Progenitor cell of endocrine pancreas (in vitro differentiated cells): ENCODE measurements around the gene SPATA13. TPM values are rescaled to one million over a fixed set of nuclear protein-coding genes. Genes with fewer than 3 reads are reported as not detected.
"Not testable (repeated sequence)": the region's sequence is repeated elsewhere in the genome, so short reads cannot be mapped to it uniquely, and the experiment has no call there.

Source experiments
- DNase-seq: peaks from one replicate; pipeline ENCODE4 v3.0.0; 2021; ENCODE audit warnings: low spot score; ENCODE audit not compliant: unreplicated experiment
- H3K27ac Mint-ChIP-seq: 2 replicates; pipeline ENCODE4 v1.8.0; 2021; ENCODE audit warnings: mild to moderate bottlenecking, moderate library complexity, mixed read lengths
- H3K27me3 Mint-ChIP-seq: 2 replicates; pipeline ENCODE4 v1.8.0; 2021; ENCODE audit warnings: mixed read lengths
- H3K36me3 Mint-ChIP-seq: 2 replicates; pipeline ENCODE4 v1.8.0; 2022; ENCODE audit warnings: mixed read lengths; ENCODE audit not compliant: insufficient read depth
- H3K4me1 Mint-ChIP-seq: 2 replicates; pipeline ENCODE4 v1.8.0; 2021; ENCODE audit warnings: low read depth, mixed read lengths
- H3K4me3 Mint-ChIP-seq: 2 replicates; pipeline ENCODE4 v1.8.0; 2021; ENCODE audit warnings: low read depth, mild to moderate bottlenecking, moderate library complexity, mixed read lengths
- H3K9me3 Mint-ChIP-seq: 2 replicates; pipeline ENCODE4 v1.8.0; 2021; ENCODE audit warnings: low read depth, mixed read lengths
- CTCF ChIP-seq: fragments of 200-600 bp; sonication (generic); IDR thresholded peaks from one replicate; pipeline ENCODE4 v1.5.0; 2021; ENCODE audit warnings: antibody characterized with exemption, mild to moderate bottlenecking; ENCODE audit not compliant: unreplicated experiment
- total RNA-seq: library from RNA; stranded (reverse); gene quantifications from 2 replicates; pipeline ENCODE4 v1.2.1, GENCODE V29; 2021

SPATA13 gene
- total RNA-seq, 1 donor from 2014 or later: 32.5 TPM

- H3K36me3 Mint-ChIP-seq: peaks cover 20% of the 10 kb centered on the region
- H3K4me1 Mint-ChIP-seq: peaks cover 10% of the 10 kb centered on the region
- H3K27me3 Mint-ChIP-seq: peaks cover 5% of the 10 kb centered on the region
- no peak overlapping the region for H3K27ac Mint-ChIP-seq
- no peak for DNase-seq
- no peak overlapping the region for H3K4me3 Mint-ChIP-seq
- H3K9me3 Mint-ChIP-seq: no peaks in the 10 kb centered on the region
- TF ChIP-seq CTCF: no peak
Observed at GRCh38 chr13:24307211-24308067, 146.9 kb downstream of the SPATA13 start.

GRCh38 chr13:24308068-24308445 lies 147.5 kb downstream of the SPATA13 start:
- H3K4me3 Mint-ChIP-seq: no peak overlapping the region
- no peak for TF ChIP-seq CTCF
- H3K27ac Mint-ChIP-seq: no peak overlapping the region
- peaks cover 5% of the 10 kb centered on the region for H3K27me3 Mint-ChIP-seq
- peaks cover 10% of the 10 kb centered on the region for H3K4me1 Mint-ChIP-seq
- no peaks in the 10 kb centered on the region for H3K9me3 Mint-ChIP-seq
- DNase-seq: no peak
- H3K36me3 Mint-ChIP-seq: peaks cover 17% of the 10 kb centered on the region

GRCh38 chr13:24308488-24309020 lies 148.0 kb downstream of the SPATA13 start:
- no peak overlapping the region for H3K4me3 Mint-ChIP-seq
- peaks cover 10% of the 10 kb centered on the region for H3K4me1 Mint-ChIP-seq
- DNase-seq: no peak
- peaks cover 5% of the 10 kb centered on the region for H3K27me3 Mint-ChIP-seq
- no peaks in the 10 kb centered on the region for H3K9me3 Mint-ChIP-seq
- TF ChIP-seq CTCF: no peak
- H3K27ac Mint-ChIP-seq: no peak overlapping the region
- peaks cover 12% of the 10 kb centered on the region for H3K36me3 Mint-ChIP-seq

GRCh38 chr13:24309300-24309699 lies 148.8 kb downstream of the SPATA13 start, which contains the start of gene C1QTNF9:
Gene C1QTNF9 (plus strand): TSS chr13:24309580. CDS start chr13:24316004, 6,424 bp downstream.
- H3K27ac Mint-ChIP-seq, DNase-seq, H3K4me3 Mint-ChIP-seq, H3K9me3 Mint-ChIP-seq, H3K27me3 Mint-ChIP-seq: not testable (repeated sequence)
- Mint-ChIP-seq H3K4me1 (peaks cover 10% of the 10 kb centered on the region), H3K36me3 (peaks cover 11% of the 10 kb centered on the region)

GRCh38 chr13:24313439-24313838 lies 152.9 kb downstream of the SPATA13 start:
- H3K27ac Mint-ChIP-seq: no peak overlapping the region
- peaks cover 5% of the 10 kb centered on the region for H3K27me3 Mint-ChIP-seq
- H3K4me1 Mint-ChIP-seq: no peaks in the 10 kb centered on the region
- no peaks in the 10 kb centered on the region for H3K9me3 Mint-ChIP-seq
- no peak overlapping the region for H3K4me3 Mint-ChIP-seq
- no peaks in the 10 kb centered on the region for H3K36me3 Mint-ChIP-seq
- peak; percentile 16 for TF ChIP-seq CTCF
- DNase-seq: no peak

GRCh38 chr13:24317835-24318234 lies 157.3 kb downstream of the SPATA13 start:
- not testable (repeated sequence) for H3K27me3 Mint-ChIP-seq, H3K4me1 Mint-ChIP-seq, H3K9me3 Mint-ChIP-seq, H3K4me3 Mint-ChIP-seq, H3K36me3 Mint-ChIP-seq, DNase-seq, H3K27ac Mint-ChIP-seq

GRCh38 chr13:24318878-24319277 lies 158.4 kb downstream of the SPATA13 start:
- not testable (repeated sequence) for DNase-seq, H3K4me3 Mint-ChIP-seq, H3K27ac Mint-ChIP-seq, H3K4me1 Mint-ChIP-seq, H3K9me3 Mint-ChIP-seq, H3K36me3 Mint-ChIP-seq, H3K27me3 Mint-ChIP-seq

- not testable (repeated sequence) for H3K36me3 Mint-ChIP-seq, H3K4me1 Mint-ChIP-seq, H3K27ac Mint-ChIP-seq, DNase-seq, H3K4me3 Mint-ChIP-seq, H3K9me3 Mint-ChIP-seq, H3K27me3 Mint-ChIP-seq
Observed at GRCh38 chr13:24319641-24320040, 159.1 kb downstream of the SPATA13 start.

- H3K27me3 Mint-ChIP-seq, H3K27ac Mint-ChIP-seq, H3K9me3 Mint-ChIP-seq, DNase-seq, H3K36me3 Mint-ChIP-seq, H3K4me3 Mint-ChIP-seq, H3K4me1 Mint-ChIP-seq: not testable (repeated sequence)
Observed at GRCh38 chr13:24321416-24321815, 160.9 kb downstream of the SPATA13 start.
